WTC11 (cell line): ENCODE measurements around the gene ALAS1.

Experiments
- CTCF ChIP-seq: fragments of 200-600 bp; IDR thresholded peaks from 2 replicates; pipeline ENCODE4 v1.8.0; 2022; ENCODE audit warnings: antibody characterized with exemption
- JAZF1 ChIP-seq: fragments of 250-450 bp; sonication (Bioruptor Pico); IDR thresholded peaks from 2 replicates; pipeline ENCODE4 v1.9.0; 2021; ENCODE audit warnings: moderate library complexity, mild to moderate bottlenecking, inconsistent platforms
- SMAD3 ChIP-seq: sonication (generic); formaldehyde crosslinking; IDR thresholded peaks from 2 replicates; pipeline ENCODE4 v1.8.0; 2022; ENCODE audit warnings: missing genetic modification reagents, mild to moderate bottlenecking, borderline replicate concordance
- SP1 ChIP-seq: sonication (generic); formaldehyde crosslinking; conservative IDR thresholded peaks from 2 replicates; pipeline ENCODE4 v1.8.1; 2022; ENCODE audit warnings: missing genetic modification reagents
- TF ChIP-seq, protein P1 (sequence below): sonication (generic); formaldehyde crosslinking; IDR thresholded peaks from 2 replicates; pipeline ENCODE4 v1.8.0; 2022; ENCODE audit warnings: mild to moderate bottlenecking, missing genetic modification reagents

- TF ChIP-seq JAZF1 (CRISPR knock-in tag), result no peak
- peak; percentile 91 for TF ChIP-seq CTCF
- TF ChIP-seq, protein P1, sequence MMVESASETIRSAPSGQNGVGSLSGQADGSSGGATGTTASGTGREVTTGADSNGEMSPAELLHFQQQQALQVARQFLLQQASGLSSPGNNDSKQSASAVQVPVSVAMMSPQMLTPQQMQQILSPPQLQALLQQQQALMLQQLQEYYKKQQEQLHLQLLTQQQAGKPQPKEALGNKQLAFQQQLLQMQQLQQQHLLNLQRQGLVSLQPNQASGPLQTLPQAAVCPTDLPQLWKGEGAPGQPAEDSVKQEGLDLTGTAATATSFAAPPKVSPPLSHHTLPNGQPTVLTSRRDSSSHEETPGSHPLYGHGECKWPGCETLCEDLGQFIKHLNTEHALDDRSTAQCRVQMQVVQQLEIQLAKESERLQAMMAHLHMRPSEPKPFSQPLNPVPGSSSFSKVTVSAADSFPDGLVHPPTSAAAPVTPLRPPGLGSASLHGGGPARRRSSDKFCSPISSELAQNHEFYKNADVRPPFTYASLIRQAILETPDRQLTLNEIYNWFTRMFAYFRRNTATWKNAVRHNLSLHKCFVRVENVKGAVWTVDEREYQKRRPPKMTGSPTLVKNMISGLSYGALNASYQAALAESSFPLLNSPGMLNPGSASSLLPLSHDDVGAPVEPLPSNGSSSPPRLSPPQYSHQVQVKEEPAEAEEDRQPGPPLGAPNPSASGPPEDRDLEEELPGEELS (CRISPR knock-in tag), result no peak
- TF ChIP-seq SP1 (CRISPR knock-in tag), result no peak
- no peak for TF ChIP-seq SMAD3
Measured at GRCh38 chr3:52231502-52232278, 33.7 kb downstream of the ALAS1 start.
